HCEC 1CT (cell line): ENCODE measurements around the gene DGCR6.
"Not testable (repeated sequence)": the region's sequence is repeated elsewhere in the genome, so short reads cannot be mapped to it uniquely, and the experiment has no call there.

Source experiments
- DNase-seq: peaks from one replicate; pipeline ENCODE4 v3.0.0-alpha.2; 2017

Gene DGCR6

DNA sequence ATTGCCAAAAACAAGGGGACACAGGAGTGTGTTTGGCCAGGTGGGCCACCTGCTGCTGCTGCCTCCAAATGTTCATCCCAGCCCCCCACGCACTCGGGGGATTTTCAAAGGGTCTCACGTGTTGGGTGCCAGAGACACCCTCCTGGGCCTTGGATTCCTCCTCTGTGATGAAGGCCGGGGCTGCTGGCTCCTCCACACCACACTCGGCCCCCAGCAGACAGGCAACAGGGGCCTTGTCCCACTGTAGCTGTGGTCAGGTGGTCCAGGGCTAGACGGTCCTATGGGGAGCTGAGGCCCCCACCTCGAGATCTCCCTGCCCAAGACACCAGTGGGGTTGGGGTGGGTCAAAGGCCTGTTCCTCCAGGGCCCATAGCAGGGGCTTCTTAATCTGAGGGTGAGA, 55.1 kb downstream of the DGCR6 start:
- not testable (repeated sequence) for DNase-seq
